Loucy (cell line): ENCODE data around the gene DYNC1LI1.

Experiments
- H2AFZ ChIP-seq: fragments of 200-600 bp; sonication (generic); 2 replicates; pipeline ENCODE4 v1.6.0; 2016; ENCODE audit warnings: antibody characterized with exemption, mild to moderate bottlenecking, low read length, moderate library complexity
- H3F3A ChIP-seq: fragments of 200-600 bp; 2 replicates; pipeline ENCODE4 v1.6.0; 2016; ENCODE audit warnings: antibody characterized with exemption, low read depth, mild to moderate bottlenecking
- H3K27me3 ChIP-seq: fragments of 200-600 bp; sonication (generic); 2 replicates; pipeline ENCODE4 v1.6.1; 2014; ENCODE audit warnings: low read length, mild to moderate bottlenecking; ENCODE audit not compliant: insufficient read depth, poor library complexity, severe bottlenecking
- H3K36me3 ChIP-seq: fragments of 200-600 bp; sonication (generic); 2 replicates; pipeline ENCODE4 v1.6.1; 2016; ENCODE audit warnings: low read length; ENCODE audit not compliant: insufficient read depth
- H3K4me1 ChIP-seq: fragments of 200-600 bp; sonication (generic); 2 replicates; pipeline ENCODE4 v1.5.1; 2014; ENCODE audit warnings: low read length, mild to moderate bottlenecking; ENCODE audit not compliant: insufficient read depth, poor library complexity, severe bottlenecking
- H3K4me2 ChIP-seq: fragments of 200-600 bp; sonication (generic); 2 replicates; pipeline ENCODE4 v1.6.0; 2014; ENCODE audit warnings: antibody characterized with exemption, low read length, low read depth, mild to moderate bottlenecking; ENCODE audit not compliant: poor library complexity, severe bottlenecking
- H3K4me3 ChIP-seq: fragments of 200-600 bp; sonication (generic); 2 replicates; pipeline ENCODE4 v1.5.1; 2014; ENCODE audit warnings: low read length, mild to moderate bottlenecking, mixed read lengths; ENCODE audit not compliant: poor library complexity, severe bottlenecking
- H3K79me2 ChIP-seq: fragments of 200-600 bp; sonication (generic); 2 replicates; pipeline ENCODE4 v1.6.1; 2014; ENCODE audit warnings: low read length; ENCODE audit not compliant: insufficient read depth
- H3K9ac ChIP-seq: fragments of 200-600 bp; sonication (generic); 2 replicates; pipeline ENCODE4 v1.6.0; 2014; ENCODE audit warnings: mild to moderate bottlenecking, low read depth, low read length, moderate library complexity; ENCODE audit not compliant: poor library complexity, severe bottlenecking
- H3K9me2 ChIP-seq: fragments of 200-600 bp; sonication (generic); replicated peaks from 2 replicates; pipeline ENCODE4 v1.6.1; 2016; ENCODE audit warnings: low read depth, low read length, mixed read lengths
- H3K9me3 ChIP-seq: fragments of 200-600 bp; sonication (generic); 2 replicates; pipeline ENCODE4 v1.6.1; 2014; ENCODE audit warnings: mild to moderate bottlenecking, antibody characterized with exemption, low read length, low read depth; ENCODE audit not compliant: insufficient read depth
- H4K20me1 ChIP-seq: fragments of 200-600 bp; sonication (generic); 2 replicates; pipeline ENCODE4 v1.6.0; 2014; ENCODE audit warnings: antibody characterized with exemption, low read length, mild to moderate bottlenecking; ENCODE audit not compliant: insufficient read depth, poor library complexity, severe bottlenecking
- EZH2phosphoT487 ChIP-seq: fragments of 200-600 bp; IDR thresholded peaks from 2 replicates; pipeline ENCODE4 v1.6.1; 2018; ENCODE audit warnings: antibody characterized with exemption, mild to moderate bottlenecking, moderate library complexity, borderline replicate concordance
- TF ChIP-seq, protein P1 (sequence below): fragments of 200-600 bp; sonication (generic); conservative IDR thresholded peaks from 2 replicates; pipeline ENCODE4 v1.5.1; 2014; ENCODE audit warnings: mild to moderate bottlenecking, antibody characterized with exemption, low read length

DYNC1LI1 gene

DNA sequence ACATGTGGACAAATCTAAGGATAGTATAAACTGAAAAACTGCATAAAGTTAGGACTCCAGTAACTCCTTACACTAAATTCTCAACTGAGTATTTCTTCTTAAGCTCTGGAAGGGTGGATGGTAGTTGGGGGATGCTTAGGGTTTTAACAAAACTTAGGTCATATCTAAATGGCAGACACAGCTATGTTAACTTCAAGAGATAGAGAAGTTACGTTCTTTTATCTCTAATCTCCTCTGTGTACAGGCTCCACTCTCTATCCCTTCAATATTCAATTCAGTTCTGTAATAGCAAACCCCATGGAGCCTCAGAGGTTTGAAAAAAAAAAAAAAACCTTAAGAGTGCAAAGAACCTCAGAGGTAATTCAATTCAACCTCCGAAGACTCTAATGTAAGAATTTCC is 71.1 kb downstream of the DYNC1LI1 start:
- H3K27me3 ChIP-seq: no peaks in the 10 kb centered on the region
- peak overlapping the region; percentile 94 for H3K4me2 ChIP-seq
- peaks cover 57% of the 10 kb centered on the region for H3K4me1 ChIP-seq
- no peaks in the 10 kb centered on the region for H3K36me3 ChIP-seq
- H3F3A ChIP-seq: peaks cover 4% of the 10 kb centered on the region
- H3K4me3 ChIP-seq: peak overlapping the region; percentile 82
- H4K20me1 ChIP-seq: peaks cover 59% of the 10 kb centered on the region
- H3K9me2 ChIP-seq: no peaks in the 10 kb centered on the region
- H3K9me3 ChIP-seq: no peaks in the 10 kb centered on the region
- H3K9ac ChIP-seq: peak overlapping the region; percentile 91
- no peak overlapping the region for H2AFZ ChIP-seq
- TF ChIP-seq EZH2phosphoT487: no peak
- TF ChIP-seq, protein P1, sequence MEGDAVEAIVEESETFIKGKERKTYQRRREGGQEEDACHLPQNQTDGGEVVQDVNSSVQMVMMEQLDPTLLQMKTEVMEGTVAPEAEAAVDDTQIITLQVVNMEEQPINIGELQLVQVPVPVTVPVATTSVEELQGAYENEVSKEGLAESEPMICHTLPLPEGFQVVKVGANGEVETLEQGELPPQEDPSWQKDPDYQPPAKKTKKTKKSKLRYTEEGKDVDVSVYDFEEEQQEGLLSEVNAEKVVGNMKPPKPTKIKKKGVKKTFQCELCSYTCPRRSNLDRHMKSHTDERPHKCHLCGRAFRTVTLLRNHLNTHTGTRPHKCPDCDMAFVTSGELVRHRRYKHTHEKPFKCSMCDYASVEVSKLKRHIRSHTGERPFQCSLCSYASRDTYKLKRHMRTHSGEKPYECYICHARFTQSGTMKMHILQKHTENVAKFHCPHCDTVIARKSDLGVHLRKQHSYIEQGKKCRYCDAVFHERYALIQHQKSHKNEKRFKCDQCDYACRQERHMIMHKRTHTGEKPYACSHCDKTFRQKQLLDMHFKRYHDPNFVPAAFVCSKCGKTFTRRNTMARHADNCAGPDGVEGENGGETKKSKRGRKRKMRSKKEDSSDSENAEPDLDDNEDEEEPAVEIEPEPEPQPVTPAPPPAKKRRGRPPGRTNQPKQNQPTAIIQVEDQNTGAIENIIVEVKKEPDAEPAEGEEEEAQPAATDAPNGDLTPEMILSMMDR: no peak
- peaks cover 73% of the 10 kb centered on the region for H3K79me2 ChIP-seq

DNA sequence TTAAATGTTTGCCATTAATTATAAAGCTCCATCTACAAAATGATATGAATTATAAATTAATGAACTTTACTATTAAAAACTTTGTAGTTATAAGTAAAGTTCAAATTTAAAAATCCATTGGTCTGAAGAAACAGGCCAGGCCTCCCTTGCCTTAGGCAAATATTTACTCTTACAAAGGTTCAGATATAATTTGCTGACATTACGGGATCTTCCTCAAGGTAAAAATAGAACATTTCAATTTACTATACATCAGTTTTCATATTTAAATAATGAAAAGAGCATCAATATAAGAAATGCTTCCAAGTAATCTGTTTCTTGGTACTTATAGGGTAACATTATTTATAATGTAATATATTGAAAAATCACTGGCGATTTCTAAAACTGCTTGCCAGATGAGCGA is 71.7 kb downstream of the DYNC1LI1 start:
- no peaks in the 10 kb centered on the region for H3K9me2 ChIP-seq
- H3K36me3 ChIP-seq: no peaks in the 10 kb centered on the region
- no peaks in the 10 kb centered on the region for H3K27me3 ChIP-seq
- peaks cover 63% of the 10 kb centered on the region for H3K4me1 ChIP-seq
- H3K9me3 ChIP-seq: no peaks in the 10 kb centered on the region
- peak overlapping the region; percentile 82 for H3K4me3 ChIP-seq
- peak overlapping the region; percentile 94 for H3K4me2 ChIP-seq
- H2AFZ ChIP-seq: no peak overlapping the region
- peaks cover 79% of the 10 kb centered on the region for H3K79me2 ChIP-seq
- peak overlapping the region; percentile 91 for H3K9ac ChIP-seq
- peaks cover 4% of the 10 kb centered on the region for H3F3A ChIP-seq
- peaks cover 65% of the 10 kb centered on the region for H4K20me1 ChIP-seq
- no peak for TF ChIP-seq EZH2phosphoT487
- TF ChIP-seq, protein P1: no peak

DNA sequence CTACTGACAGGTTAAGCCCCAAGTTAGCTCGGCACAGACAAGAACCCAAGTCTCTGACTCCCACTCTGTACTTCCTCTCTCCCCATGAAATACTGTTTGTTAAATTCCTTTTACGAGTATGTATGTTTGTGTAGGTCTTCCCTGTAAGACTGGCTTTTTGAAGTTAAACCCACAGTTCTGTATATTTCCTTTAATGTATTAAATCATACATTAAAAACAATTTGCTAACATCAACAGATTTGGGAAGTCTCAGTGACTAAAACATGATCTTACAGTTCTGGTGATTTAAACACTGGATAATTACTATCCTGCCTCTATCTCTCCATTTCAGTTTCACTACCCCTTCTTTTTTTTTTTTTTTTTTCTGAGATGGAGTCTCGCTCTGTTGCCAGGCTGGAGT is 72.4 kb downstream of the DYNC1LI1 start:
- Histone ChIP-seq H3K9me3 (no peaks in the 10 kb centered on the region), H3K27me3 (no peaks in the 10 kb centered on the region), H3K9ac (no peak overlapping the region), H3F3A (peaks cover 4% of the 10 kb centered on the region), H3K79me2 (peaks cover 86% of the 10 kb centered on the region), H3K4me1 (peaks cover 66% of the 10 kb centered on the region), H3K9me2 (no peaks in the 10 kb centered on the region), H4K20me1 (peaks cover 72% of the 10 kb centered on the region), H3K4me3 (peak overlapping the region; percentile 23), H2AFZ (no peak overlapping the region), H3K4me2 (peak overlapping the region; percentile 64), H3K36me3 (no peaks in the 10 kb centered on the region)
- TF ChIP-seq, protein P1: no peak
- TF ChIP-seq EZH2phosphoT487: no peak
